Gastrocnemius medialis (tissue), 4 donors: Measurements from ENCODE around the gene AP3B1.

Experiments used
- POLR2A ChIP-seq, 2 donors: fragments of 450-650 bp; IDR thresholded peaks; one replicate each; pipeline ENCODE4 v1.6.1; 2017; ENCODE audit warnings: antibody characterized with exemption in 2 of 2, mild to moderate bottlenecking in 2 of 2, moderate library complexity in 2 of 2
- TF ChIP-seq, protein P1 (sequence below), 5 experiments: fragments of 450-650 bp in 3 of 5; fragments of 200-600 bp in 2 of 5; sonication (generic) in 2 of 5; IDR thresholded peaks in 4 of 5; conservative IDR thresholded peaks in 1 of 5; 1 replicate in 4 of 5; 2 replicates in 1 of 5; pipeline ENCODE4 v1.5.1; 2016 to 2019; ENCODE audit warnings: antibody characterized with exemption in 5 of 5, mild to moderate bottlenecking in 3 of 5, moderate library complexity in 3 of 5

DNA sequence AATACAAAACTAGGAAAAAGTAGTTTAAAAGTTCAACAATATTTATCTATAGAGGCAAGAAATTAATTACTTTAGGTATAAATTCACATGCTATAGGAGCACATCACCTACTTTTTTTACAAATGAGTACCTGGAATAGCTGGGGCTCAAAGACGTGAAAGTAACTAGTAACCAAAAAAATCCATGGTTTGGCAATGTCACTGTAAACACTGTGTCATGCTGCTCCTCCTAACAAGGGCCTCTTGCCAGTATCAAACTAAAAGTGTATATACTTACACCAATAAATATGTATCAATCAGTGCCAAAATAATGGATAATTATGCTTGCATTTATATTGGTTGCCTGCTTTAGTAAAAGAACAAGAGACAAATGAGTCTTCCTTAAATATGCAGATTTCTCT lies 78.9 kb downstream of the AP3B1 start:
- TF ChIP-seq, protein P1, sequence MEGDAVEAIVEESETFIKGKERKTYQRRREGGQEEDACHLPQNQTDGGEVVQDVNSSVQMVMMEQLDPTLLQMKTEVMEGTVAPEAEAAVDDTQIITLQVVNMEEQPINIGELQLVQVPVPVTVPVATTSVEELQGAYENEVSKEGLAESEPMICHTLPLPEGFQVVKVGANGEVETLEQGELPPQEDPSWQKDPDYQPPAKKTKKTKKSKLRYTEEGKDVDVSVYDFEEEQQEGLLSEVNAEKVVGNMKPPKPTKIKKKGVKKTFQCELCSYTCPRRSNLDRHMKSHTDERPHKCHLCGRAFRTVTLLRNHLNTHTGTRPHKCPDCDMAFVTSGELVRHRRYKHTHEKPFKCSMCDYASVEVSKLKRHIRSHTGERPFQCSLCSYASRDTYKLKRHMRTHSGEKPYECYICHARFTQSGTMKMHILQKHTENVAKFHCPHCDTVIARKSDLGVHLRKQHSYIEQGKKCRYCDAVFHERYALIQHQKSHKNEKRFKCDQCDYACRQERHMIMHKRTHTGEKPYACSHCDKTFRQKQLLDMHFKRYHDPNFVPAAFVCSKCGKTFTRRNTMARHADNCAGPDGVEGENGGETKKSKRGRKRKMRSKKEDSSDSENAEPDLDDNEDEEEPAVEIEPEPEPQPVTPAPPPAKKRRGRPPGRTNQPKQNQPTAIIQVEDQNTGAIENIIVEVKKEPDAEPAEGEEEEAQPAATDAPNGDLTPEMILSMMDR (IDR thresholded peaks at IDR 0.05 in 4 of 5, conservative IDR thresholded peaks at IDR 0.05 in 1 of 5) = no peak
- TF ChIP-seq POLR2A (IDR thresholded peaks at IDR 0.05) = no peak
